Spleen (tissue), 11 donors: Measurements from ENCODE around the gene PLEKHJ1. TPM values are rescaled to one million over a fixed set of nuclear protein-coding genes. Genes with fewer than 3 reads are reported as not detected.

ENCODE experiments used
- DNase-seq: peaks from one replicate; pipeline ENCODE4 v3.0.0-alpha.2; 2020
- H3K27ac ChIP-seq, 8 donors: fragments of 200-600 bp; sonication (generic) in 7 of 8; 1 replicate in 4 of 8; 2 replicates in 4 of 8; pipeline versions ENCODE4 v1.5.0 to v1.8.0; 2016 to 2021; ENCODE audit warnings: inconsistent platforms in 4 of 8, mild to moderate bottlenecking in 4 of 8, moderate library complexity in 1 of 8
- H3K27me3 ChIP-seq, 7 donors: fragments of 200-600 bp; sonication (generic) in 6 of 7; replicated peaks in 1 of 7; 1 replicate in 4 of 7; 2 replicates in 3 of 7; pipeline versions ENCODE4 v1.5.0 to v1.8.0; 2016 to 2021; ENCODE audit warnings: inconsistent platforms in 3 of 7, mild to moderate bottlenecking in 1 of 7
- H3K36me3 ChIP-seq, 6 donors: fragments of 200-600 bp; sonication (generic) in 5 of 6; 1 replicate in 4 of 6; 2 replicates in 2 of 6; pipeline versions ENCODE4 v1.5.0 to v1.8.0; 2016 to 2021; ENCODE audit warnings: inconsistent platforms in 2 of 6
- H3K4me1 ChIP-seq, 6 donors: fragments of 200-600 bp; sonication (generic) in 5 of 6; 1 replicate in 3 of 6; 2 replicates in 3 of 6; pipeline versions ENCODE4 v1.5.0 to v1.8.0; 2016 to 2021; ENCODE audit warnings: inconsistent platforms in 3 of 6
- H3K4me3 ChIP-seq, 8 donors: fragments of 200-600 bp; sonication (generic) in 7 of 8; 1 replicate in 4 of 8; 2 replicates in 4 of 8; pipeline versions ENCODE4 v1.5.0 to v1.8.0; 2016 to 2021; ENCODE audit warnings: inconsistent platforms in 4 of 8, mild to moderate bottlenecking in 4 of 8, moderate library complexity in 2 of 8
- H3K9me3 ChIP-seq, 8 donors: fragments of 200-600 bp; sonication (generic) in 7 of 8; 1 replicate in 4 of 8; 2 replicates in 4 of 8; pipeline versions ENCODE4 v1.5.0 to v1.8.0; 2016 to 2021; ENCODE audit warnings: inconsistent platforms in 4 of 8
- CTCF ChIP-seq, 11 experiments: fragments of 200-600 bp in 7 of 11; fragments of 450-650 bp in 4 of 11; sonication (generic) in 4 of 11; IDR thresholded peaks in 8 of 11; conservative IDR thresholded peaks in 3 of 11; 1 replicate in 7 of 11; 2 replicates in 4 of 11; pipeline versions ENCODE4 v1.4.0 to v1.8.0; 2016 to 2021; ENCODE audit warnings: antibody characterized with exemption in 11 of 11, inconsistent platforms in 4 of 11, mild to moderate bottlenecking in 1 of 11
- POLR2A ChIP-seq, 3 donors: fragments of 450-650 bp; IDR thresholded peaks; one replicate each; pipeline ENCODE4 v1.5.1; 2017; ENCODE audit warnings: antibody characterized with exemption in 3 of 3, mild to moderate bottlenecking in 1 of 3
- POLR2AphosphoS5 ChIP-seq, 3 donors: sonication (generic); formaldehyde crosslinking; IDR thresholded peaks; one replicate each; pipeline ENCODE4 v1.5.1; 2017; ENCODE audit warnings: antibody characterized with exemption in 3 of 3
- WGBS, 5 donors: extraction: QIAGEN DNeasy Blood & Tissue Kit in 3 of 5; methylation state at CpG; one replicate each; pipeline versions ENCODE4 v1.1.5 to v1.1.7; 2013 to 2018; 5-methylcytosine and 5-hydroxymethylcytosine counted together
- intact Hi-C: fragments of 100-400 bp; cut with DNase I; formaldehyde crosslinking; loops from one replicate; pipeline ENCODE4 v1.15.0; 2023; ENCODE audit warnings: low total_unique reads
- polyA plus RNA-seq, 3 donors: library from polyadenylated mRNA; stranded (reverse); fragments of 200-250 nt; gene quantifications; one replicate each; pipeline ENCODE4 v1.2.1, GENCODE V29; 2013
- total RNA-seq, 7 donors: library from RNA; depleted of rRNA in 3 of 7; stranded (reverse); fragments of >200 nt in 3 of 7; fragmentation: NEBNext Ultra II Directional in 4 of 7; extraction: Animal tissue kit (Norgen Biotek cat#: 25700) in 4 of 7; gene quantifications; one replicate each; pipeline versions ENCODE4 v1.1.0 to v1.2.1, GENCODE V29; 2016 to 2021
- donor health status: healthy with polysubstance abuse.
- donor health status: DM: no; HTN: no; CAD: no; lungs with moderate emphysema.
- donor health status: DM: no; HTN: no; CAD: no.
- donor health status: Bipolar disorder and iron deficiency.
- donor health status: healthy.
- donor health status: DM: no; HTN: no; CAD: no.
- donor health status: DM: yes; HTN: yes; CAD: no.

PLEKHJ1 gene
- total and polyA plus RNA-seq, 10 donors = 37.7 to 117 (median 57.4) TPM

- TF ChIP-seq POLR2AphosphoS5 (IDR thresholded peaks at IDR 0.05) (no peak), POLR2A (IDR thresholded peaks at IDR 0.05) (no peak), CTCF (IDR thresholded peaks at IDR 0.05 in 8 of 11, conservative IDR thresholded peaks at IDR 0.05 in 3 of 11) (no peak)
- Histone ChIP-seq H3K36me3 (peaks cover 0 to 100% (median 73%) of the 10 kb centered on the region in 6 donors), H3K27me3 (no peaks in the 10 kb centered on the region), H3K4me3 (no peak overlapping the region), H3K4me1 (peaks cover 0 to 30% (median 15%) of the 10 kb centered on the region in 6 donors), H3K9me3 (no peaks in the 10 kb centered on the region), H3K27ac (no peak overlapping the region)
- no peak for DNase-seq
- WGBS, 5 donors = 83 to 95% (median 89%) methylated on average over 3 to 21 of the region's 21 CpGs
- intact Hi-C loops = no loop called here
Measured at GRCh38 chr19:2210206-2210605, 25.9 kb downstream of the PLEKHJ1 start.

DNA sequence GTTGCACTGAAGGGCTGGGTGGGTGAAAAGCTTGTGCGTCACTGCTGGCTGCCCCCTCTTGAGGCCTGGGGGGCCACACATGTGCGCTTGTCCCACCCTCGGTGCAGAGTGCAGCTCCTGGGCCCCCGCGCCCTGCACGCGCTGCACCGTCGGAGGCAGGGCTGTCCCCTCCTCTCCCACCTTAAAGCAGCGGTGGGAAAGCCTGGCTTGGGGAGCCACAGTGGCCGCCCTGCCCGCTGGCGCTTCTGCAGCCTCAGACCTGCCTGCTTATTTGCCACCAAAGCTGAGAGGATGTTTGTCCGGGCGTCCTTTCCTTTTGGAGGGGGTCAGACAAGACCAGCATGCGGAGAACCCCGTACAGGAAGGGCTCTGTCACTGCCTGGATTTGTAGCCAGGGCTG is 26.7 kb downstream of the PLEKHJ1 start:
- Histone ChIP-seq H3K4me1 (peaks cover 0 to 24% (median 15%) of the 10 kb centered on the region in 6 donors), H3K27me3 (no peaks in the 10 kb centered on the region), H3K36me3 (peaks cover 0 to 100% (median 65%) of the 10 kb centered on the region in 6 donors), H3K9me3 (no peaks in the 10 kb centered on the region), H3K27ac (peak overlapping the region in 2 of 8 donors; percentile 21 to 62), H3K4me3 (no peak overlapping the region)
- WGBS, 5 donors = 78 to 97% (median 92%) methylated on average over 9 to 17 of the region's 17 CpGs
- intact Hi-C loops = no loop called here
- DNase-seq = no peak
- TF ChIP-seq POLR2A (IDR thresholded peaks at IDR 0.05) = no peak
- no peak for TF ChIP-seq CTCF (IDR thresholded peaks at IDR 0.05 in 8 of 11, conservative IDR thresholded peaks at IDR 0.05 in 3 of 11)
- TF ChIP-seq POLR2AphosphoS5 (IDR thresholded peaks at IDR 0.05) = no peak

DNA sequence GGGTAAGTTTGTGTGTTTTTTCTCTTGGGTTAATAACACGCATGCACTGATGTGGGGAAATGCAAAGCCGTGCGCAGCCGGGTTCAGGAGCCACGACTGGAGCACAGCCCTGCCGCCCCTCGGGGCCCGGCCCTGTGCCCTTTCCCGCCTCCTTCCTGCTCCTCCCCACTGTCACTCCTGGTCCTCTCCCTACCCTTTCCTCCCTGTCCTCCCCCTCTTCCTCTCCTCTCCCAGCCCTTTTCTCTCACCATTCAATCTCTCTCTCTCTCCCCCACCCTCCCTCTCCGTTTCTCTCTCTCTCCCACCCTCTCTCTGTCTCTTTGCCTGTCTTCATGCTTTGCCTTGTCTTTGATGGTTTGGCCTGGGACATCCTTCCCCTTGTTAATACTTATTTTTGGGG is 27.2 kb downstream of the PLEKHJ1 start:
- WGBS, 5 donors = 59 to 76% (median 64%) methylated on average over 10 of the region's 10 CpGs
- Histone ChIP-seq H3K27ac (peak overlapping the region in 5 of 8 donors; percentile 17 to 62 (median 46)), H3K4me3 (no peak overlapping the region), H3K9me3 (no peaks in the 10 kb centered on the region), H3K4me1 (peaks cover 0 to 24% (median 15%) of the 10 kb centered on the region in 6 donors), H3K27me3 (no peaks in the 10 kb centered on the region), H3K36me3 (peaks cover 0 to 100% (median 60%) of the 10 kb centered on the region in 6 donors)
- intact Hi-C loops = no loop called here
- no peak for DNase-seq
- TF ChIP-seq CTCF (IDR thresholded peaks at IDR 0.05 in 8 of 11, conservative IDR thresholded peaks at IDR 0.05 in 3 of 11) (no peak), POLR2AphosphoS5 (IDR thresholded peaks at IDR 0.05) (no peak), POLR2A (IDR thresholded peaks at IDR 0.05) (no peak)

DNA sequence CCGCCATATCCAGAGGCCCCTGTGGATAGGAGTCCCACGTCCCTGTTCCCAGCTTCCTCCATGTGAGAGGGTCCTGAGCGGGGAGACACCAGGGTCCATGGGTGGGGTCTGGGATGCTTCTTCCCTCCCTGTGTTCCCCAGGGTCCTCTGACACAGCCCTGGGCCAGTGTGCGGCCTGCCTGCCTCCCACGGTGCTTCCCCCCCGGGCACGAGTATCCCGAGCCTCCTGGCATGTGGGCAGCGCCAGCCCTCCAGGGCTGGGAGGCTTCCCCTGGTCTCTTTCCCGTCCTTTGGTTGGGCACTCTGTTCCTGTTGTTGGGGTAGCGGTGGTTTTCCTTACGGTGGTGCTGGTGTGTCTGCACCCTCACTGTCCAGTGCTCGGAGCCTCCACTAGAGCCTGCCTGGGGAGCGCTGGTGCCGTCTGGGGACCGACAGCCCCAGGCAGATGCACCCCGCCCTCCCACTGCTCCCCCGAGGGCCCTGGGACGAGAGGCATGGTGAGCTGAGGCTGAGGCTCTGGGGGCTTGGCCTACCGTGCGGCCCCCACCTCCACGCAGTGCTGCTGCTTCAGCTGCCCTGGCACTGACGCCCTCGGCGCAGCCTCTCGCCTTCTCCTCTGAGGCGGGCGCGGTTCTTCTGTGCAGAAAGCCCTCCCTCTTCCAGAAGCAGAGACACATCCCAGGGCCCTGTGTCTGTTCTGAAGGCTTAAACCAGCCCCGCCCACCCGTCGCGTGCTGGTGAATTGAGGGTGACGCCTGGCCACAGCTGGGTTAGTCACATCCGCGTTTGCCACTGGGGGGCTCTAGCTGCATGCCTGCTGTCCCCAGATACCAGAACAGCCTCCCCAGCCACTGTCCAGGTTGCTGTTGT is 27.9 kb downstream of the PLEKHJ1 start:
- Histone ChIP-seq H3K9me3 (no peaks in the 10 kb centered on the region), H3K4me3 (no peak overlapping the region), H3K36me3 (peaks cover 0 to 100% (median 59%) of the 10 kb centered on the region in 6 donors), H3K4me1 (peaks cover 0 to 24% (median 15%) of the 10 kb centered on the region in 6 donors), H3K27ac (peak overlapping the region in 5 of 8 donors; percentile 18 to 62 (median 46)), H3K27me3 (no peaks in the 10 kb centered on the region)
- intact Hi-C loops = no loop called here
- peak; percentile 87 for DNase-seq
- TF ChIP-seq CTCF (IDR thresholded peaks at IDR 0.05 in 8 of 11, conservative IDR thresholded peaks at IDR 0.05 in 3 of 11) (peak in 8 of 11 experiments; percentile 7 to 47 (median 36)), POLR2A (IDR thresholded peaks at IDR 0.05) (no peak), POLR2AphosphoS5 (IDR thresholded peaks at IDR 0.05) (peak in 2 of 3 donors; percentile 53 to 57)
- 67 to 84% (median 73%) methylated on average over 17 to 36 of the region's 36 CpGs for WGBS, 5 donors
